HG02759 (cell line): ENCODE results near the gene CTNNBL1.
"Not testable (repeated sequence)": the region's sequence is repeated elsewhere in the genome, so short reads cannot be mapped to it uniquely, and the experiment has no call there.

Experiments
- ATAC-seq: cut with Tn5 transposase; IDR thresholded peaks from one replicate; pipeline ENCODE4 v1.9.1; 2021; ENCODE audit warnings: mild to moderate bottlenecking, moderate library complexity; ENCODE audit not compliant: unreplicated experiment

CTNNBL1 gene

GRCh38 chr20:37677969-37678861 lies 15.6 kb upstream of the CTNNBL1 start:
- no peak for ATAC-seq

DNA sequence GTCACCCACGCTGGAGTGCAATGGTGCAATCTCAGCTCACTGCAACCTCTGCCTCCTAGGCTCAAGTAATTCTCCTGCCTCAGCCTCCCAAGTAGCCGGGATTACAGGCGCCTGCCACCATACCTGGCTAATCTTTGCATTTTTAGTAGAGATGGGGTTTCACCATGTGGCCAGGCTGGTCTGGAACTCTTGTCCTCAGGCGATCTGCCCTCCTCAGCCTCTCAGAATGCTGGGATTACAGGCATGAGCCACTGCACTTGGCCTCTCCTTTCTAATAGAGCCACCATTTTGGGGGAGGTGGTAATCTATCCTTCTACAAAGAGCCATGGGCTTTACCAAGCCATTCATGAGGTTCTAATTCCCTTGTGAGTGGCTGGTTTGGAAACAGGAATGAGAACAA lies 14.1 kb upstream of the CTNNBL1 start:
- not testable (repeated sequence) for ATAC-seq

DNA sequence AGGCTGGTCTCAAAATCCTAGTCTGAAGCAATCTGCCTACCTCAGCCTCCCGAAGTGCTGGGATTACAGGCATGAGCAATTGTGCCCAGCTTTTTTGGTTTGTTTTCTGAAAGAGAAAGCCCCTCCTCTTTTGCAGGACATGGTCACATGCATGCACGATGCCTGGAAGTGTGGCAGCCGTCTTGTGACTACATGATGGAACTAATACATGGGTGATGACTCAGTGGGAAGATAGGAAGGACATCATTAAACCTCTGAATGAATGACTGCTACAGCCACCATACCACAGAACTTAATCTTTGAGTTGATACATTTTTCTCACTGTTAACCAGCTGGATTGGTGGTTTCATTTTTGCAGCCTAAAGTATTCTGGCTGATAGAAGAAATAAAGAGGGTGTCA lies 13.4 kb upstream of the CTNNBL1 start:
- ATAC-seq = no peak

- ATAC-seq = no peak
These were observed 12.3 kb upstream of the CTNNBL1 start for GRCh38 chr20:37681384-37682112.

GRCh38 chr20:37683146-37683545 lies 10.7 kb upstream of the CTNNBL1 start:
- ATAC-seq = not testable (repeated sequence)

DNA sequence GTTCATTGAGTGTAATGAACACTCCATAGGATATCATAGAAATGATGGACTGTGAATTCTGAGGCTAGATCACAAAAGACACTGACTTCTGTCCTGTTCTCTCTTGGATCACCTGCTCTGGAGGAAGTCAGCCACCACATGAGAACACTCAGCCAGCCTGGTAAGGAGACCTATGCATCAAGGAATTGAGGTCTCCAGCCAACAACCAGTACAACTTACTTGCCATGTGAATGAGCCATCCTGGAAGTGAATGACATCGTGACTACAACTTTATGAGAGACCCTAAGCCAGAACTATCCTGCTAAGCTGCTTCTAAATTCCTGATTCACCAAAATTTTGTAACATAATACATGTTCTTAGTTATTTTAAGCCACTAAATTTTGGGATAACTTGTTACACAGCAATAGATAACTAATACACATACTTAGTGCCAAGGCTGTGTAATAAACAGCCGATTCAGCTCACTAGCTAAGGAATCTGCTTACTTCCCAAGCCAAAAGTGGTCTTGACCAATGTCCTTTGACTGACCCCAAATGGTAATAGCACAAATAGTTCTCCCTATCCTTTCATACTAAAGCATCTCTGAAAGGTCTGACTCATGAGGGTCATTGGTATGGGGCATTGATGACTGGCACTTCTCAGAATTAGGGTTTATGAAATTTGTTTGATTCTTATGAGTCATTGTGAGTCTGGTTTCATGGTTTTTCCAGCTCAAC lies 6.9 kb upstream of the CTNNBL1 start:
- ATAC-seq = no peak

- no peak for ATAC-seq
These were observed 6.4 kb upstream of the CTNNBL1 start for GRCh38 chr20:37687478-37687805.

GRCh38 chr20:37688093-37688492 lies 5.7 kb upstream of the CTNNBL1 start:
- ATAC-seq = no peak

GRCh38 chr20:37690626-37691369 lies 3.0 kb upstream of the CTNNBL1 start:
- ATAC-seq = no peak

GRCh38 chr20:37692459-37693166 lies 1.2 kb upstream of the CTNNBL1 start:
- ATAC-seq = no peak

DNA sequence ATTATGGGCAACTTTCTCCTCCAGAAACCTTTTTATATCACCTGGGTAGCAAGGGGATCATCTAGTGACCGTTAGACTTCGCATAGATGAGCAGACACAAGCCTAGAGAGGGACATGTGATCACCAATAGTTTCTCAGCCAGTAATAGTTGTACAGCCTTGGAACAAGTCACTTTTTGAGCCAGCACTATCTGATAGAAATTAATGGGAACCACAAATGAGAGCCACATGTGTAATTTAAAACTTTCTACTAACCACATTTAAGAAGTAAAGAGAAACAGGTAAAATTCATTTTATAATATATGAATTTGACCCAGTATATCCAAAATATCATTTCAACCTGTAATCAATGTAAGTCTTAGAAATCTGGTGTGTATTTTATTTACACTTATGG lies 592 bp upstream of the CTNNBL1 start:
- ATAC-seq = no peak

GRCh38 chr20:37695684-37696342 lies 2.0 kb downstream of the CTNNBL1 start:
- ATAC-seq = no peak

- peak; percentile 58 for ATAC-seq
These were observed 3.5 kb downstream of the CTNNBL1 start for GRCh38 chr20:37697314-37697713.

DNA sequence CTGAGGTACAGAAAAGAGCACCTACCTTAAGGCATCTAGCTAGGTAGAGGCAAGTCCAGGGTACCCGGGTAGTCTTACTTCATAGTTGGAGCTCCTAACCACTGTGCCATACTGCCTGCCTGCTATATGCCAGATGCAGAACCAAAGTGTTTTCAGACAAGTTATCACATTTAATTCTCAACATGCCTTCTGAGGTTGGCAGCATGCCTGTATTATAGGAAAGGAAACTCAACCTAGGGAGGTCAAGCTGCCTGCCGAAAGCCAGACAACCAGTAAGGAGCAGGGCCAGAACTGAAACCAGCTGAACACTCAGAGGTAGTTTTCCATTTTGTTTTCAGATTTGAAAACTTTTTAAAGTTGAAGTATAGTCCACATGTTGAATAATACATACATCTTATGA lies 5.4 kb downstream of the CTNNBL1 start:
- ATAC-seq = no peak

DNA sequence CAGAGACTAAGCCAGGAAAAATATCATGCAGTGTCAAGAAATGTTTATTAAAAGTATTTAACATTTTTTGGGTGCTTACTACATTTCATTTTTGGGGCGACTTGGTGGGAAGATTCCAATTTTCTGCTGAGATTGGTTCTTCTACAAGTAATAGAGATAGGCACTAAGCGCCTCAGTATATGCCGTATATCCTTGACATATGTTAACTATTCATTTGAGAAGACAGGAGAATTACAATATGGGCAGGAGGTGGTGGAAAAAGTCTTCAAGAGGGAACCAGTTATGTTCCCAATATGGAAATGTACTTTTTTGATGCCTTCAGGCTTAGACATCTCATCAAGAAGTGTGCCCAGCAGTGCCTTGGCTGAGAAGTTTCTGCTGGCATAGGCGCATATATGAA lies 6.5 kb downstream of the CTNNBL1 start:
- no peak for ATAC-seq

DNA sequence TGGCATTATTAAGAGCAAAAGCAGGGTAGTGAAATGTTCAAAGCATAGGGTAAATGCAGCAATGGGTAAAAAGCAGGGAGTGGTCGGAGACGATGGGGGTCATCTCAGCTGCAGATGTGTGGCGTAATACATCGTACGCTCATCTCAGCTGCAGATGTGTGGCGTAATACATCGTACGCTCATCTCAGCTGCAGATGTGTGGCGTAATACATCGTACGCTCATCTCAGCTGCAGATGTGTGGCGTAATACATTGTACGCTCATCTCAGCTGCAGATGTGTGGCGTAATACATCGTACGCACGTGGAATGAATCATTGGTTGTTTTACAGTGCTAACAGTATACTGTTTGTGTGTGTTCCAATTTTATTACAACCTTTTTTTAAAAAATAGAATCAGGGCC lies 7.8 kb downstream of the CTNNBL1 start:
- not testable (repeated sequence) for ATAC-seq

DNA sequence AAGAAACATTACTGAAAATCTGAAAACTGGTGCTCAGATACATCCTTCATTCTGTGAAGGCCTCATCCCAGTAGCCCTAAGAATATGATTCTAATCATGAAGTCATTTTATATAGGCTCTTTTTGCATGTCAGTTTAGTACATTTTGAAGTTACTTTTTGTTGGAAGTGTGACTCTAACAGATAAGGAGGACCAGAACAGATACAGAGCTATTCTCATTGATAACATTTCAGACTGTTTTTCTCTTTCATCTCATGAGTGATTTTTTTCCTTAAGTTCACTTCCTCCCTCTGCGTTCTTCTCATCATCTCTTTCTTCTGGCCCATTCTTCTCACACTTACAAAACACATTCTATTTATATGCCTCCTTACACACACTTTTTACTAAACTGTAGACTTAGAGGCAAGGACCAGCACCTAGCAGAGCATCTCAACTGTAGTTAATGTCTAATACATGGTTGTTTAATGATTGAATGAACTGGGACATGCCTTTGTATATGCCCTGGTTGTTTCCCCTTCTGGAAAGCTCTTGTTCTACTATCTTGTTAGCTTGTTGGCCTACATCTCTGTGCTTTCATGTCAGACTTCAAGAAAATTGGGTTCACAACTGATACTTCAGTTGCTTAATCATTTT lies 8.7 kb downstream of the CTNNBL1 start:
- ATAC-seq = no peak

- no peak for ATAC-seq
These were observed 9.4 kb downstream of the CTNNBL1 start for GRCh38 chr20:37703035-37703845.

GRCh38 chr20:37704955-37705354 lies 11.1 kb downstream of the CTNNBL1 start:
- ATAC-seq = no peak
